D341Med (cell line): ENCODE data around the gene NFE2L3.
A peak's percentile ranks its signal among the peaks of the same experiment; 100 is the strongest.
"Not testable (repeated sequence)": the region's sequence is repeated elsewhere in the genome, so short reads cannot be mapped to it uniquely, and the experiment has no call there.

Experiments used
- DNase-seq: peaks from one replicate; pipeline ENCODE4 v3.0.0; 2012; ENCODE audit warnings: low spot score

The NFE2L3 gene

GRCh38 chr7:26187380-26188205, 35.6 kb downstream of the NFE2L3 start:
- DNase-seq: no peak

- no peak for DNase-seq
These were observed 36.4 kb downstream of the NFE2L3 start for GRCh38 chr7:26188206-26188956.

DNA sequence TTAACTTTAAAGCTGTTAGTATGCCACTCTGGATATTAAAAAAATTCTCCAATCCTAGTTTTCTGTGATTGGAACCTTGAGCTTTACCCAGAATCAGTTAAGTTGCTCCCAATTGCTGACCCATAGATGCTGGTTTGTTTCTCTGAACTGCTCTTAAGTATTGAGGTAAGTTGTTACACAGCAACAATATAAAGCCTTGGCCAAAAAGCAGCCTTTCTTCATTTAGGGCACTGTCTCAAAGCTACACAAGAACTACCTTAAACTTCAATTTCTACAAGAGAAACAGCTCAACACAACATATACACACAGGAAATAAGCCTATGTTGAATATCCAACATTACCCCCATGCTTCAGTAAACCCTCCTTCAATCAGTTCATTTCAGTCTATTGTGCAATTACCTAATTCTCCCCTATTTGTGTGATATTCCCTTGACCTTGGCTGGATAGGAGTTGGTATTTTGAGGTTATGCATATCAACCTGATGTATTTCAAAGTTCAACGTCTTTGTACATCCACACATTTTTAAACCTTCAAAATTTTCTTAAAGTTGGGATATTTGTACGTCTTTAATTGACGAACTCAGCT, 37.1 kb downstream of the NFE2L3 start:
- no peak for DNase-seq

GRCh38 chr7:26189697-26190096, 37.7 kb downstream of the NFE2L3 start:
- no peak for DNase-seq

DNA sequence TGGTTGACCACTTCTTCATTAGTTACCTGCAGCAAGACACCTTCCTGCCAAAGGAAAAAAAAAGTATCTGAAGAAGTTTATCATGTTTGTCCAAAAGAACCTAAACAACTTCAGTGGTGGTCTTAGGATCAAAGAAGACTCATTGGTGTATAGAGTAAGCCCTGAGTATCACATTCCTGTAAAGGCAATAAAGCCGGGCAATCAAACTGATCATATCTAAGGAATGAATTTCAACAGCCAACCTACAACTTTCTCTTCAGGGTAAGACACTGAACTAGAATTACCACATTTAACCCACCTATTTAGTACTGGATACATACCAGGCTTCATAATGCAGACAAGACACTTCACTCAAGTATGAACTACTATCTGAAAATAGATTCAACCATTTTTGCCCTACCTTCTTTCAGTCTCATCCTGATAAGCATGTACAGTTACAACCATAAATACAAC, 38.4 kb downstream of the NFE2L3 start:
- no peak for DNase-seq

DNA sequence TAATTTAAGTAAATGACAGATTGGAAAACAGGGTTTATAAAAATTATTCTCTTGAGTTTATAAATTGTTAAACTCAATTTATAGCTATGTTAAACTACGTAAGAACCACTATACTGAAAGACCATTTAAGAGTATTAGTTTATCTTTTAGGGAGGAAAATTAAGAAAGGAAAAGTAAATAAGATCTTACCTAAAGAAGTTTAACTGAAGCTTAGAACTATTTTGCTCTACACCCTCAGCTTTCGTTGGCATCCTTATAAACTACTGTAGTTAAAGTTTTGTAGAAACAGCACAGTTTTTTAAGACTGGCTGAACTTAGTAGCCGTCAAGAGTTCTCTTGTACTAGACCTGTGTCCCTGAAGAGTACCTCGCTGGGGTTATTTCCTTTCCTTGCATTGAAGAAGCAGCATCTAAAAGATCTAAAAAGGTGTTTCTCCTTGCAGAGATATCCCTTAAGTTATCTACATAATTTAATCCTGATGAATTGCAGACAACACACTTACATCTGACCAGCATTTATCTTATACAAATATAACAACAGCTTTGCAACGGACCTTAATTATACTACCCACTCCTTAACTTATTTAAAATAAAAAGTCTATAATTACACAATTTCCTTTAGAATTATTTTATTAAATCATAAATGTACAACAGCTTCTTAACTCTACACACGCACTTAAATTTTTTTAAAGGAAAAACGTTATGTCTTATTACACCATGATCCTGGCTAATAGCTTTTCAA, 39.4 kb downstream of the NFE2L3 start:
- no peak for DNase-seq

DNA sequence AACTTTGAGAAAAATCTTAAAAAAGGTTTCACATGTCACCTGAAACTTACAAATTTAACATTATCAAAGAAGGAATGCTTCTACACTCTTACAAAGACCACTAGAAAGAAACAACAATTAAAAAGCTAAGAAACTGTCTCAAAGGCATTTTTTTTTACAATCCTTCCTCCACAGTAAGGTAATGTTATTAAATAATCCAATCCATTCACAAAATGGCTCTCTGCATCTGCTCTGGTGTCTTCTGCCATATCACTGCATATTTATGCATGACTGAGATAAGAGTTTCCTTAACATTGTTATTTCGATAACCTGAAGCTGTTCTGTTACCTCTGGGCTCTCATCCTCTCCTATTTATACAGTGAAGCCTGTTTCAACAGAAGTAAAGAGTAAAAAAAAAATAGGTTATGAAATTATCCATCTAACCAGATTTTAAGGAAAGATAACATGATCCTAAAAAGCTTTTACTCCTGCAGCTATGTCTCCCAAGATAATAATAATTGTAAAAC, 40.0 kb downstream of the NFE2L3 start:
- DNase-seq: no peak

- DNase-seq: no peak
These were observed 40.6 kb downstream of the NFE2L3 start for GRCh38 chr7:26192485-26193087.

DNA sequence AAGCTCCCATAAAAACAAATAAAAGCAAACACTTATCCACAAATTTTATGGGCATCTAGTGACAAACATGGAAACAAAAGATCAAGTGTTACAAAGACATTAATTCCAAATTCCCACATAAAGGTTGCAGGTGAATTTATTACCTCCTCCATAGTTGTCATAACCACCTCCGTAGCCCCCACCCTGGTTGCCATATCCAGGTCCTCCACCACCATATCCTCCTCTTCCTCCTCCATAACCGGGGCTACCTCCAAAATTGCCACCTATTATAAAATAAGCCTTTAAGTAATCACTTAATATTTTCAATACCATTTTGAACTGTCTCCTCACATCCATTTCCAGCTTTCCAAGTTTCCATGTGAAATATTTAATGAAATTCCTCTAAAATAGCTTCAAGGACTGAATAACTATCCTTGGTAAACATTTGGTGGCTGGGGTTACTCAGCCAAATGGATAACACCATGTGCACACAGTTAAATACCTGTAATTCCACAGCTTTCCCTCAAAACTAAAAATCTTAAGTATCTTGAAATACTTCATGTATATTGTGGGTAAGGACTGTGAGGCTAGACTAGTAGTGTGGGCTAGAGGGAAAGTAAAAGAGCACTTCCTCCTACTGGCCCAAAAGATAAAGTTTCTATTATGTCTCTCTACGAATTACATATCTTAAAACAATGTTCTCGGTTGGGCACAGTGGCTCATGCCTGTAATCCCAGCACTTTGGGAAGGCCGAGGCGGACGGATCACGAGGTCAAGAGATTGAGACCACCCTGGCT, 41.6 kb downstream of the NFE2L3 start:
- no peak for DNase-seq

GRCh38 chr7:26194764-26195163, 42.8 kb downstream of the NFE2L3 start:
- DNase-seq: not testable (repeated sequence)

- no peak for DNase-seq
These were observed 43.2 kb downstream of the NFE2L3 start for GRCh38 chr7:26195182-26195581.

DNA sequence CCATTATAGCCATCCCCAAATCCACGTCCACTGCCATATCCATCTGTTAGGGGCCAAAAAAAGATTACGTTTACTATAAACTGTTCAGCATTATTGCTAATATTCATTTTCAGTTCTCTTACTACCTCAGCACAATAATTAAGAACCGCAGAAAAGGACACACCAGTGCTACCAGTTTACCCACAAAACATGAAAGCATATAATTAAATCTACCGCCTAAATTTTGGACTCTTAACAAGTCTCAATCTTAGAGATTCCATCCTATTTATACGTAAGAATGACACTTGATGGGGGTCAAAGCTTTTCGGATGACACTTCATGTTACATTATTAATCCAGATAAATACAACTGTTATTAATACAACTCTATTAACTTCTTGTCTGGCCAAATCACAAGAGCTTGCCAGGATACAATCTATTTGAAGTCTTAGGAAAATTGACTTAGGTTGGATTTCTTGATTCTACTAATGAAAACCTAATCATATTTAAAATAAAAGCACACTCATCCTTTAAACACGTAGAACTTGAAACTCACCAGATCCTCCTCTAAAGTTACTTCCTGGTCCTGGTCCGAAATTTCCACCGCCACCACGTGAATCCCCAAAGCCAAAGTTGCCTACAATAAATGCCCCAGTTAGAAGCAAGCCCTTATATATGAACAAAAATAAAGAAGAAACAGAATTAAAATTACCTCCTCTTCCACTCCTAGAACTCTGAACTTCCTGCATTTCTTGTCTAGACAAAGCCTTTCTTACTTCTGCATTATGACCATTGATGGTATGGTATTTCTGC, 44.1 kb downstream of the NFE2L3 start:
- no peak for DNase-seq

- no peak for DNase-seq
These were observed 45.4 kb downstream of the NFE2L3 start for GRCh38 chr7:26197153-26198115.

- DNase-seq: no peak
These were observed 46.3 kb downstream of the NFE2L3 start for GRCh38 chr7:26198133-26198780.

GRCh38 chr7:26198781-26199169, 46.8 kb downstream of the NFE2L3 start:
- DNase-seq: no peak

DNA sequence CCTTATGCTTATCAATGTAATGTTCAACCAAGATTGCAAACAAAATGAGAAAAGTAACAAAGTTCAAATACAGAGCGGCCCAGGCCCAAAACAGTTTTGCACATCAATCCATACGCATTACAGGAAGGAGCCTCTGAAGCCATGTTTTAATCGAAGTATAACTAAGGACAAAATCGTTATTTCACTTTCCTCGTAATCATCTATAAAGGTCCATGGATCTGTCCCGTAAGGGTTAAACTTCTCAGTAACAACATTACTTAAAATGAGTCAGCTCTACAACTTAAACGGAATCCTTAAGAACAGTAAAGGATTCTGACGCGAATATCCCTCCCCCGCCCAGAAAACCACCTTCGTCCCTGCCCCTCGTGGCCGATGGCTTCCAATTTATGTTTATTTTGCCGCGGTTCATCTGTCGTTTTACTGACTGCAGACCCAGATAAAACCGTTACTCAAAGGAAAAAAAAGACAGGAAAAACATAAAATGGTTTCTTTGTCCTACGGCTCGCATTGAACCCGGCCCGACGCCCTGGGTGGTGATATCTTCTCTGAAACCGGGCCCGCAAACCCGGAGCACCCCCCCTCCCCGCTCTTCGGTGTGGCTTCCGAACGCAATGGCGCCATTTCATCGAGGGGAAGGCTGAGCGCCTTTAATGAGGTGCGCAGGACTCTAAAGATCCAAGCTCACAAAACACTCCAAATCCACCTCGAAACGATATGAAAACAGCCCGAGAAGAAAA, 47.5 kb downstream of the NFE2L3 start:
- DNase-seq: peak; percentile 61

- DNase-seq: peak; percentile 63
These were observed 48.0 kb downstream of the NFE2L3 start for GRCh38 chr7:26200038-26200443.
